Choroid plexus epithelial cell (primary cell): ENCODE data around the gene FAIM.

ENCODE experiments used
- DNase-seq: peaks from one replicate; pipeline ENCODE4 v3.0.0-alpha.2; 2010; ENCODE audit warnings: low read depth
- H3K4me3 ChIP-seq: 2 replicates; pipeline ENCODE4 v1.5.1; 2011; ENCODE audit warnings: low read depth, mild to moderate bottlenecking, control low read depth, low read length, moderate library complexity
- TF ChIP-seq, protein P1 (sequence below): conservative IDR thresholded peaks from 2 replicates; pipeline ENCODE4 v1.5.1; 2011; ENCODE audit warnings: low read depth, mild to moderate bottlenecking, control low read depth, inconsistent platforms, low read length, moderate library complexity

FAIM gene

DNA sequence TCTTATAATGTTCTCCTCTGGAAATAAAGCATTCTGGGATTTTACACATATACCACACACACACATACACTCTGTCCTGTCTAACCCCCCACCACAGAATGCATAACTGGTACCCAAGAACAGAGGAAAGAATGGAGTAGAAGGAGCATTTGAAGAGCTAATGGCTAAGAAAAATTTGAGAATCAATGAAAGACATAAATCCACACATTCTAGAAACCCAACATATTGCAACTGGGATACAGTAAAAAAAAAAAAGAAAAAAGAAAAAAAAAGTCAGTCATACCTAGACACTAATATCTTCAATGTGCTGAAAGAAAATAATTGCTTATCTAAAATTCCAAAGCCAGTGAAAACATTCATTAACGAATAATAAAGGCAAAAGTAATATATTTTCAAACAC is 35.4 kb upstream of the FAIM start:
- TF ChIP-seq, protein P1, sequence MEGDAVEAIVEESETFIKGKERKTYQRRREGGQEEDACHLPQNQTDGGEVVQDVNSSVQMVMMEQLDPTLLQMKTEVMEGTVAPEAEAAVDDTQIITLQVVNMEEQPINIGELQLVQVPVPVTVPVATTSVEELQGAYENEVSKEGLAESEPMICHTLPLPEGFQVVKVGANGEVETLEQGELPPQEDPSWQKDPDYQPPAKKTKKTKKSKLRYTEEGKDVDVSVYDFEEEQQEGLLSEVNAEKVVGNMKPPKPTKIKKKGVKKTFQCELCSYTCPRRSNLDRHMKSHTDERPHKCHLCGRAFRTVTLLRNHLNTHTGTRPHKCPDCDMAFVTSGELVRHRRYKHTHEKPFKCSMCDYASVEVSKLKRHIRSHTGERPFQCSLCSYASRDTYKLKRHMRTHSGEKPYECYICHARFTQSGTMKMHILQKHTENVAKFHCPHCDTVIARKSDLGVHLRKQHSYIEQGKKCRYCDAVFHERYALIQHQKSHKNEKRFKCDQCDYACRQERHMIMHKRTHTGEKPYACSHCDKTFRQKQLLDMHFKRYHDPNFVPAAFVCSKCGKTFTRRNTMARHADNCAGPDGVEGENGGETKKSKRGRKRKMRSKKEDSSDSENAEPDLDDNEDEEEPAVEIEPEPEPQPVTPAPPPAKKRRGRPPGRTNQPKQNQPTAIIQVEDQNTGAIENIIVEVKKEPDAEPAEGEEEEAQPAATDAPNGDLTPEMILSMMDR, result no peak
- no peak overlapping the region for H3K4me3 ChIP-seq
- DNase-seq, result no peak

DNA sequence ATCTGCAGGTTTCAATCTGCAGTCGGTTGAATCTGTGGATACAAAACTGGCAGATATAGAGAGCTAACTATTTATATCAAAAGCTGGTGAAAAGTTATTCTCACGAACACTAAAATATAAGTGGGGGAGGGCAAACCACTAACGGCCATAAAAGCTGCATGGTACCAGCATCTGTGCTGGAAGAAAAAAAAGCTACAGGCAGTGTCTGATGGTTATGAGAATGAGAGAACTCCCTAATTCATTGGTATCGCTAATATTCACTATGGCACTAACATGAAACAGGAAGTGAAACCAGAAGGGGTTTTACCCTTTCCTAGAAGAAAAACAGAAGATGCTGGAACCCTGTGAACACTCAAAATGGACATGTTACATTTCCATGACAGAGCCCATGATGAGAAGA is 30.4 kb upstream of the FAIM start:
- H3K4me3 ChIP-seq, result no peak overlapping the region
- DNase-seq, result no peak
- TF ChIP-seq, protein P1, result no peak

DNA sequence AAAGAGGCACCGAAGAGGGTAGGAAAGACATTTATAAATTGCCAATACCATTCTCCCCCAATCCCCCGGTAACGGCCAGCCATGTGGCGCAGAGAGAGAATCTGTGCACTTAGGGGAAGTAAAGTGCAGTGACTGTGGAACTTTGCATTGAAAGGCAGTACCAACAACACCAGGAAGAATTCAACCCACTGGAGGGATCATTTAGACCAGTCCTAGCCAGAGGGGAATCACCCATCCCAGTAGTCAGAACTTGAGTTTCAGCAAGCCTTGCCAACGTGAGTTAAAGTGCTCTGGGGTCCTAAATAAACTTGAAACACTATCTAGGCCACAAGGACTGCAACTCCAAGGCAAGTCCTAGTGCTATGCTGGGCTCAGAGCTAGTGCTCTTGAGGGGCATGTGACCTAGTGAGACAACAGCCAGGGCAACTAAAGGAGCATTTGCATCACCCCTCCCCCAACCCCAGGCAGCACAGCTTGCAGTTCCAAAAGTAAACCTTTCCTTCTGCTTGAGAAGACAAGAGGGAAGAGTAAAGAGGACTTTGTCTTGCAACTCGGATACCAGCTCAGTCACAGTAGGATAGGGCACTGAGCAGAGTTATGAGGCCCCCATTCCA is 29.5 kb upstream of the FAIM start:
- no peak for DNase-seq
- no peak overlapping the region for H3K4me3 ChIP-seq
- TF ChIP-seq, protein P1, result no peak

DNA sequence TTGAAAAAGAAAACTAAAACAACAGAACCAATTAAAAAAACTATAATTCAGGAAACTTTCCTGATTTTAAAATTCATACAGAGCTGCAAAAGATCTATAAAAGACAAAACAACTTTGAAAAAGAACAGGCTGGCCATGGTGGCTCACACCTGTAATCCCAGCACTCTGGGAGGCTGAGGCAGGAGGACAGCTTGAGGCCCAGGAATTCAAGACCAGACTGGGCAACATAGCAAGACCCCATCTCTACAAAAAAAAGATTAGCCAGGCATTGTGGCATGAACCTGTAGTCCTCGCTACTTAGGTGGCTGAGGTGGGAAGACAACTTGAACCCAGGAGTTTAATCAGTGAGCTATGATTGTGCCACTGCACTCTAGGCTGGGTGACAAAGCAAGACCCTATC is 21.2 kb upstream of the FAIM start:
- DNase-seq, result no peak
- TF ChIP-seq, protein P1, result no peak
- H3K4me3 ChIP-seq, result no peak overlapping the region

DNA sequence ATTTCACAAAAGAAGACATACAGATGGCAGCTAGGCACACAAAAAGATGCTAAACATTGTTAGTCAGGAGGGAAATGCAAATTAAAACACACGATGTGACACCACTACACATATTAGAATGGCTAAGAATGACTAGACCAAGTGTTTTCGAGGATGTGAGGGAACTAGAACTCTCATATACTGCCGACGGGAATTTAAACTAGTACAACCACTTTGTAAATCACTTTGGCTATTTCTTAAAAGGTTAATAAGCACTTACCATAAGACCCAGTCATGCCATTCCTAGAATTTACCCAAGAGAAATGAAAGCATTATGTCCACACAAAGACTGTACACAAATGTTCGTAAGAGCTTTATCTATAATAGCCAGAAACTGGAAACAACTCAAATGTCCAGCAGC is 20.1 kb upstream of the FAIM start:
- H3K4me3 ChIP-seq, result no peak overlapping the region
- TF ChIP-seq, protein P1, result no peak
- DNase-seq, result no peak

DNA sequence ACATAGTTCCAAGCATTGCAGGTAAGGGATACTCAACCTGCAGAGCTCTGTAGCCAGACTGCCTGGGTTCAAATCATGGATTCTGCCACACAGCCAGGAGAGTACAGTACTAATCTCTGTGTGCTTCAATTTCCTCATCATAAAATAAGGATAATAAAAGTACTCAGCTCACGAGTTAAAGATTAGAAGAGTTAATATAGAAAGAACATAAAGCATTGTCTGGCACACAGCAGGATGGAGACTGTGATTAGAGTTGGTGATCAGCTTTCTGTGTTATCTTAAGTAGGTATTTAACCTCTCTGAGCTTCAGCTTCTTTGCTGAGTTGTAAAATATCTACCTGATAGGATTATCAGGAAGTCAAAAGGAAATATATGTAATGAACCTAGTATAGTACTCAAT is 17.2 kb upstream of the FAIM start:
- TF ChIP-seq, protein P1, result no peak
- no peak for DNase-seq

DNA sequence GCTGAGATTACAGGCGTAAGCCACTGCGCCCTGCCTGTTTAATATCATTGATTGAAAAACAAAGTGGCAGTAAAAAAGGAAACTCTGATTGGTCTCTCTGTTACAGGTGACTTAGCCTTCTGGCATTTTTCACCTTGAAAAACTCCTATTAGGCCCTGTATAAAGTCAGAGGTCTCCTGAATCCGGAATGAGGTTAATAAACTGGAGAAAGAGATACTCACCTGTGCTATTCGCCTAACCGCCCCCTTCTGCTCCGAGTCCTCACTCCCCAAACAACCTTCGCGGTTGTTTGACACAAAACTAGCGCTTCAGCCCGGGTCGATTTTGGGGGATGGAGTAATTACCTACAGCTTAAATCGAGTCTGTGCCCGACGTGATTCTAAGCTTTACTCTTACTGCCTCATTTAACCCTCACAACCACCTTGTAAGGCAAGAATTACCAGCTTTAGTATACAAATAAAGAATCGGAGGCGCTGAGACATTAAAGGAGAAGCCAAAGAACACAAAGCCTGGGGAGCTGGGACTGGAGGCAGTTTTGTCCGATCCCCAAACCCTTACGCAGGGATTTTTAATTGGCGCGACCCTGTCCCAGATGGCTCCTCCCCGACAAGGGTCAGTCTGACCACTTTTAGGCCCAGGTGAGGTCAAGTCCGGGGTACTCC is 15.0 kb upstream of the FAIM start:
- DNase-seq, result no peak
- TF ChIP-seq, protein P1, result no peak
- H3K4me3 ChIP-seq, result peak overlapping the region; percentile 95

More for the DNA sequence above, 17.2 kb upstream of the FAIM start:
- no peak overlapping the region for H3K4me3 ChIP-seq
